OCI-LY7 (cell line): ENCODE measurements around the gene MYLK4. TPM values are rescaled to one million over a fixed set of nuclear protein-coding genes. Genes with fewer than 3 reads are reported as not detected.

Experiments used
- BruUV-seq: library from RNA; stranded (reverse); fragments of 400-500 nt; replicated peaks from 2 replicates; lab custom pipeline; 2021; lab: Mats Ljungman, UMichigan
- CTCF ChIA-PET: fragments of 300-600 bp; sonication (Branson Sonifier 250); formaldehyde crosslinking; loops from one replicate; lab custom pipeline; 2022; ENCODE audit warnings: antibody characterized with exemption; ENCODE audit not compliant: unreplicated experiment; lab: Charles Lee
- POLR2A ChIA-PET: fragments of 300-600 bp; sonication (Branson Sonifier 250); formaldehyde crosslinking; loops from one replicate; lab custom pipeline; 2022; ENCODE audit warnings: antibody characterized with exemption; lab: Charles Lee
- DNase-seq: peaks from one replicate; pipeline ENCODE4 v3.0.0-alpha.2; 2015; ENCODE audit warnings: low spot score
- H2AFZ ChIP-seq: fragments of 200-600 bp; sonication (generic), shearing (Covaris generic); 2 replicates; pipeline ENCODE4 v1.6.1; 2014; ENCODE audit warnings: mild to moderate bottlenecking, antibody characterized with exemption, low read length, moderate library complexity
- H3K27ac ChIP-seq: fragments of 200-600 bp; sonication (generic); 2 replicates; pipeline ENCODE4 v1.5.1; 2014; ENCODE audit warnings: mixed run types, low read depth, mild to moderate bottlenecking, moderate library complexity, low read length, inconsistent platforms; ENCODE audit not compliant: poor library complexity, severe bottlenecking
- H3K36me3 ChIP-seq: fragments of 200-600 bp; sonication (generic); 2 replicates; pipeline ENCODE4 v1.6.1; 2014; ENCODE audit warnings: mild to moderate bottlenecking, antibody characterized with exemption, low read length, moderate library complexity, mixed read lengths; ENCODE audit not compliant: insufficient read depth
- H3K4me1 ChIP-seq: fragments of 200-600 bp; sonication (generic); 2 replicates; pipeline ENCODE4 v1.5.1; 2014; ENCODE audit warnings: mild to moderate bottlenecking, low read length; ENCODE audit not compliant: insufficient read depth, poor library complexity, severe bottlenecking
- H3K4me2 ChIP-seq: fragments of 200-600 bp; sonication (generic); 2 replicates; pipeline ENCODE4 v1.6.1; 2014; ENCODE audit warnings: mild to moderate bottlenecking, low read length
- H3K4me3 ChIP-seq: fragments of 200-600 bp; sonication (generic); 2 replicates; pipeline ENCODE4 v1.5.1; 2014; ENCODE audit warnings: mild to moderate bottlenecking, low read depth, low read length; ENCODE audit not compliant: poor library complexity, severe bottlenecking
- H3K79me2 ChIP-seq: fragments of 200-600 bp; sonication (generic); 2 replicates; pipeline ENCODE4 v1.6.1; 2016; ENCODE audit warnings: low read depth, mild to moderate bottlenecking, low read length, moderate library complexity, mixed read lengths; ENCODE audit not compliant: insufficient read depth
- H3K9me2 ChIP-seq: fragments of 200-600 bp; sonication (generic); 2 replicates; pipeline ENCODE4 v1.6.1; 2016; ENCODE audit warnings: mild to moderate bottlenecking, low read length, mixed read lengths; ENCODE audit not compliant: insufficient read depth
- H3K9me3 ChIP-seq: fragments of 200-600 bp; sonication (generic); 2 replicates; pipeline ENCODE4 v1.6.1; 2014; ENCODE audit warnings: mild to moderate bottlenecking, mixed run types, low read length, mixed read lengths
- H4K20me1 ChIP-seq: fragments of 200-600 bp; sonication (generic); 2 replicates; pipeline ENCODE4 v1.6.1; 2014; ENCODE audit warnings: mild to moderate bottlenecking, antibody characterized with exemption, low read length, moderate library complexity, mixed read lengths; ENCODE audit not compliant: insufficient read depth
- EZH2phosphoT487 ChIP-seq: fragments of 200-600 bp; sonication (generic); IDR thresholded peaks from 2 replicates; pipeline ENCODE4 v1.6.1; 2018; ENCODE audit warnings: low read depth, borderline replicate concordance, mild to moderate bottlenecking, mixed run types, antibody characterized with exemption, low read length, moderate library complexity, mixed read lengths
- intact Hi-C: fragments of 100-400 bp; cut with micrococcal nuclease; formaldehyde crosslinking; loops from one replicate; pipeline ENCODE4 v1.10.0; 2022; ENCODE audit not compliant: unreplicated experiment
- total RNA-seq, 2 experiments: library from RNA; depleted of rRNA in 1 of 2; stranded (reverse); fragments of >200 nt in 1 of 2; shearing (Covaris generic) in 1 of 2; gene quantifications; 2 replicates each; pipeline ENCODE4 v1.2.3, GENCODE V29; 2014 to 2022
- TF ChIP-seq, protein P1 (sequence below): fragments of 200-600 bp; sonication (generic); conservative IDR thresholded peaks from 2 replicates; pipeline ENCODE4 v1.5.1; 2014; ENCODE audit warnings: mild to moderate bottlenecking, antibody characterized with exemption, low read length, moderate library complexity, mixed read lengths

MYLK4 gene
- total RNA-seq, 2 experiments from 2014 or later: 0.16 to 0.36 TPM

DNA sequence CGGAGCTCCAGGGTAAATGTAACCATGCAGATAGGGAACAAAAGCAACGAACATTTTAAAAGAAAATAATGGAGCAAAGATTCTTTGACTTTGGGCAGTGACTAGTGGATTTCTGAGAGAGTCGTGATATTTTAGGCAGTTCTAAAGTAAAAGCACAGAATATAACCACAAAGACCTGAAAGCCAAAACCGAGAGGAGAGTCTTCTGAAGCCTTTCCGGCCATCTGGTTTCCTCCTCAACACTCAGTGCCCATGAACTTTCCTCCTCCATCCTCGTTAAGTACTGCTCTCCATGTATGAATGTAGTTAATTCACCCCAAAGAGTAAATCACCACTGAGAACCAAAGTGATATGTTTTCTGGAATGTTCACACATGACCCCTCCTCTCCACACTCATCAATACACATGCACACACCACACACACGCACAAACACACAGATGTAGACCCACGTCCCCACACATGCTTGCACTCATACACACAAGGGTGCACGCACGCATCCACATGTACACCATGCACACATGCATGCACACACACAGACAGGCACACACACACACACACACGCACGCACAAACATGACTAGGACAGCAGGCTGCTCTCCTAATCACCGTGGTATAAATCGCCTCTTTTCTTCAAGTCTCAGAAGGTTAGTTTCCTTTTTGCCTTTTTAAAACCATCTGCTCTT, 109.5 kb downstream of the MYLK4 start:
- Histone ChIP-seq H3K27ac (no peak overlapping the region), H3K4me1 (no peaks in the 10 kb centered on the region), H3K79me2 (no peaks in the 10 kb centered on the region), H4K20me1 (no peaks in the 10 kb centered on the region), H2AFZ (no peak overlapping the region), H3K4me3 (no peak overlapping the region), H3K9me2 (no peaks in the 10 kb centered on the region), H3K4me2 (no peak overlapping the region), H3K36me3 (no peaks in the 10 kb centered on the region), H3K9me3 (no peaks in the 10 kb centered on the region)
- intact Hi-C loops: no loop called here
- POLR2A ChIA-PET: no interaction called here
- no peak for TF ChIP-seq EZH2phosphoT487
- TF ChIP-seq, protein P1, sequence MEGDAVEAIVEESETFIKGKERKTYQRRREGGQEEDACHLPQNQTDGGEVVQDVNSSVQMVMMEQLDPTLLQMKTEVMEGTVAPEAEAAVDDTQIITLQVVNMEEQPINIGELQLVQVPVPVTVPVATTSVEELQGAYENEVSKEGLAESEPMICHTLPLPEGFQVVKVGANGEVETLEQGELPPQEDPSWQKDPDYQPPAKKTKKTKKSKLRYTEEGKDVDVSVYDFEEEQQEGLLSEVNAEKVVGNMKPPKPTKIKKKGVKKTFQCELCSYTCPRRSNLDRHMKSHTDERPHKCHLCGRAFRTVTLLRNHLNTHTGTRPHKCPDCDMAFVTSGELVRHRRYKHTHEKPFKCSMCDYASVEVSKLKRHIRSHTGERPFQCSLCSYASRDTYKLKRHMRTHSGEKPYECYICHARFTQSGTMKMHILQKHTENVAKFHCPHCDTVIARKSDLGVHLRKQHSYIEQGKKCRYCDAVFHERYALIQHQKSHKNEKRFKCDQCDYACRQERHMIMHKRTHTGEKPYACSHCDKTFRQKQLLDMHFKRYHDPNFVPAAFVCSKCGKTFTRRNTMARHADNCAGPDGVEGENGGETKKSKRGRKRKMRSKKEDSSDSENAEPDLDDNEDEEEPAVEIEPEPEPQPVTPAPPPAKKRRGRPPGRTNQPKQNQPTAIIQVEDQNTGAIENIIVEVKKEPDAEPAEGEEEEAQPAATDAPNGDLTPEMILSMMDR: no peak
- DNase-seq: peak; percentile 2
- BruUV-seq: no TSS peak
- CTCF ChIA-PET: no interaction called here

DNA sequence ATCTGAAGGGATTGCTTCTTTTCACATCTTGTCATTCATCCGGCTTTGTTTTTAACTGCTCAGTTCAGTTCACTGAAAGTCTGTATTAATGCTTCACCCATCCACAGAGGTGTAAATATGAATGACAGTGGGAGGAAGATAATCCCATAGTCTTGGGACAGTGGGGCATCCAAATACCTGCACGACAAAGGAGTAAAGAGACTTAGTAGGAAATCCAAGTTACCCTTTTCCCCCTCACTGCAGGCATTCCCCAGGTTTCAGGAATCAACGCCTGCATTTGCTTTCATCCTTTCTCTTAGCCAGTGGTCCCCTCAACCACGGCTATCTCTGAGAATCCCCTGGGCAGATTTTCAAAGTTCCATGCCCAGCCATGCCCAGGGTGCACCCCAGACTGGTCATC, 110.2 kb downstream of the MYLK4 start:
- no peak for DNase-seq
- ChIA-PET CTCF (no interaction called here), POLR2A (no interaction called here)
- TF ChIP-seq EZH2phosphoT487: no peak
- TF ChIP-seq, protein P1: no peak
- H3K4me3 ChIP-seq: no peak overlapping the region
- no peaks in the 10 kb centered on the region for H3K79me2 ChIP-seq
- H3K4me1 ChIP-seq: no peaks in the 10 kb centered on the region
- BruUV-seq: no TSS peak
- no peaks in the 10 kb centered on the region for H3K36me3 ChIP-seq
- H3K4me2 ChIP-seq: no peak overlapping the region
- H3K27ac ChIP-seq: no peak overlapping the region
- no peak overlapping the region for H2AFZ ChIP-seq
- H3K9me2 ChIP-seq: no peaks in the 10 kb centered on the region
- no peaks in the 10 kb centered on the region for H3K9me3 ChIP-seq
- intact Hi-C loops: no loop called here
- H4K20me1 ChIP-seq: no peaks in the 10 kb centered on the region

DNA sequence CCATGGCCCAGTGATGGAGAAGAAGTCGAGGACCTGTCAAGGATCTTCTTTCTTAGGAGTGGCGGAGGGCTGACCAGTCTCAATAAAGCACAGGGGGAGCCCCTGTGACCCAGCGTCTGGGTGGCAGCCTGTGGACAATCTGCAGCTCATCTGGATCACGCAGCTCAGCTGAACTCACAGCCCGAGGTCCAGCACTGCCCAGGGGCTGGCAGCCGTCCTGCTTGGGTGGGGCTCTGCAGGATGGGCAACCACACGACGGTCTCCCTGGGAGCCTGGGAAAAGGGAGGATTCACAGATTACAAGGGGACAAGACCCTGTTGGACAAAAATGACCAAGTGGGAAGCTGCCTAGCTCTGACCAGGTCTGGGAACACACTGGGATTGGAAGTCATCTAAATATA, 110.8 kb downstream of the MYLK4 start:
- TF ChIP-seq, protein P1: no peak
- TF ChIP-seq EZH2phosphoT487: no peak
- POLR2A ChIA-PET: interaction anchor here (1.4 kb wide), 1 partner anchor 10 kb away, joined by 4 read pairs; no protein-coding TSS in a partner anchor
- Histone ChIP-seq H2AFZ (no peak overlapping the region), H3K4me1 (no peaks in the 10 kb centered on the region), H3K79me2 (no peaks in the 10 kb centered on the region), H3K27ac (no peak overlapping the region), H3K36me3 (no peaks in the 10 kb centered on the region), H3K4me3 (no peak overlapping the region), H3K4me2 (no peak overlapping the region), H3K9me2 (no peaks in the 10 kb centered on the region), H3K9me3 (no peaks in the 10 kb centered on the region), H4K20me1 (no peaks in the 10 kb centered on the region)
- CTCF ChIA-PET: no interaction called here
- intact Hi-C loops: no loop called here
- no peak for DNase-seq
- no TSS peak for BruUV-seq
